ENCODE data around the gene MUC21. TPM values are rescaled to one million over a fixed set of nuclear protein-coding genes. Genes with fewer than 3 reads are reported as not detected.

MUC21 gene
- total RNA-seq, 1 experiment from 2014 or later = not detected

GRCh38 chr6:31037169-31037568 is 53.7 kb downstream of the MUC21 start:
- Histone ChIP-seq H3K36me3 (ENCODE audit: control insufficient read depth, insufficient read depth, low read length) (no peaks in the 10 kb centered on the region), H3K9me3 (no peaks in the 10 kb centered on the region), H3K4me3 (ENCODE audit: low read depth, low read length) (no peak overlapping the region), H3K27me3 (replicated peaks; ENCODE audit: control insufficient read depth, insufficient read depth, low read length) (no peaks in the 10 kb centered on the region), H3K4me1 (peaks cover 6% of the 10 kb centered on the region; the same call in 1 of the 2 replicates)
- no peak overlapping the region for H3K27ac Mint-ChIP-seq (ENCODE audit: unreplicated experiment)
- BruUV-seq (replicated peaks) = no TSS peak
- POLR2A ChIA-PET = interaction anchor here (0.6 kb wide), 1 partner anchor 666 kb away, joined by 3 read pairs; the partner anchor contains the start of gene ABHD16A
- no peak for DNase-seq
- no peaks in the 10 kb centered on the region for H3K36me3 Mint-ChIP-seq (ENCODE audit: insufficient read depth, unreplicated experiment)
- no peaks in the 10 kb centered on the region for H3K4me1 Mint-ChIP-seq (ENCODE audit: low read depth, unreplicated experiment)
- TF ChIP-seq CTCF (IDR thresholded peaks at IDR 0.05; ENCODE audit: insufficient read depth in 1 of 2, low read depth in 1 of 2, low read length in 1 of 2, severe bottlenecking in 1 of 2, unreplicated experiment in 1 of 2) = no peak
- H3K9me3 Mint-ChIP-seq (ENCODE audit: unreplicated experiment) = no peaks in the 10 kb centered on the region
- no peaks in the 10 kb centered on the region for H3K27me3 Mint-ChIP-seq (ENCODE audit: insufficient read depth, unreplicated experiment)
- no peak overlapping the region for H3K4me3 Mint-ChIP-seq (ENCODE audit: unreplicated experiment)
- CTCF ChIA-PET = no interaction called here
- intact Hi-C loops (cut with micrococcal nuclease; ENCODE audit: unreplicated experiment) = no loop called here

GRCh38 chr6:31037682-31038081 is 54.2 kb downstream of the MUC21 start:
- no peaks in the 10 kb centered on the region for H3K9me3 Mint-ChIP-seq (ENCODE audit: unreplicated experiment)
- no peak overlapping the region for H3K4me3 ChIP-seq (ENCODE audit: low read depth, low read length)
- H3K27me3 ChIP-seq (replicated peaks; ENCODE audit: control insufficient read depth, insufficient read depth, low read length) = no peaks in the 10 kb centered on the region
- BruUV-seq (replicated peaks) = no TSS peak
- H3K4me1 Mint-ChIP-seq (ENCODE audit: low read depth, unreplicated experiment) = no peaks in the 10 kb centered on the region
- CTCF ChIA-PET = no interaction called here
- H3K27me3 Mint-ChIP-seq (ENCODE audit: insufficient read depth, unreplicated experiment) = no peaks in the 10 kb centered on the region
- POLR2A ChIA-PET = no interaction called here
- no peak overlapping the region for H3K4me3 Mint-ChIP-seq (ENCODE audit: unreplicated experiment)
- no peak for TF ChIP-seq CTCF (IDR thresholded peaks at IDR 0.05; ENCODE audit: insufficient read depth in 1 of 2, low read depth in 1 of 2, low read length in 1 of 2, severe bottlenecking in 1 of 2, unreplicated experiment in 1 of 2)
- intact Hi-C loops (cut with micrococcal nuclease; ENCODE audit: unreplicated experiment) = no loop called here
- H3K36me3 Mint-ChIP-seq (ENCODE audit: insufficient read depth, unreplicated experiment) = no peaks in the 10 kb centered on the region
- H3K36me3 ChIP-seq (ENCODE audit: control insufficient read depth, insufficient read depth, low read length) = no peaks in the 10 kb centered on the region
- peaks cover 6% of the 10 kb centered on the region; the same call in 1 of the 2 replicates for H3K4me1 ChIP-seq
- no peak overlapping the region for H3K27ac Mint-ChIP-seq (ENCODE audit: unreplicated experiment)
- no peaks in the 10 kb centered on the region for H3K9me3 ChIP-seq
- DNase-seq = no peak

GRCh38 chr6:31038559-31038958 is 55.0 kb downstream of the MUC21 start:
- Histone ChIP-seq H3K4me3 (ENCODE audit: low read depth, low read length) (no peak overlapping the region), H3K27me3 (replicated peaks; ENCODE audit: control insufficient read depth, insufficient read depth, low read length) (no peaks in the 10 kb centered on the region), H3K9me3 (no peaks in the 10 kb centered on the region), H3K36me3 (ENCODE audit: control insufficient read depth, insufficient read depth, low read length) (no peaks in the 10 kb centered on the region), H3K4me1 (peaks cover 6% of the 10 kb centered on the region; the same call in 1 of the 2 replicates)
- DNase-seq = no peak
- TF ChIP-seq CTCF (IDR thresholded peaks at IDR 0.05; ENCODE audit: insufficient read depth in 1 of 2, low read depth in 1 of 2, low read length in 1 of 2, severe bottlenecking in 1 of 2, unreplicated experiment in 1 of 2) = no peak
- no peaks in the 10 kb centered on the region for H3K9me3 Mint-ChIP-seq (ENCODE audit: unreplicated experiment)
- intact Hi-C loops (cut with micrococcal nuclease; ENCODE audit: unreplicated experiment) = no loop called here
- BruUV-seq (replicated peaks) = no TSS peak
- H3K27ac Mint-ChIP-seq (ENCODE audit: unreplicated experiment) = no peak overlapping the region
- POLR2A ChIA-PET = no interaction called here
- CTCF ChIA-PET = no interaction called here
- H3K27me3 Mint-ChIP-seq (ENCODE audit: insufficient read depth, unreplicated experiment) = no peaks in the 10 kb centered on the region
- no peaks in the 10 kb centered on the region for H3K4me1 Mint-ChIP-seq (ENCODE audit: low read depth, unreplicated experiment)
- H3K4me3 Mint-ChIP-seq (ENCODE audit: unreplicated experiment) = no peak overlapping the region
- H3K36me3 Mint-ChIP-seq (ENCODE audit: insufficient read depth, unreplicated experiment) = no peaks in the 10 kb centered on the region

Other genes starting within 250 kb of the MUC21 start
- gene FLOT1, start 241.0 kb upstream of the MUC21 start, total RNA-seq (2022) = 101 and 113 TPM in 2 replicates
- gene IER3, start 239.2 kb upstream of the MUC21 start, total RNA-seq (2022) = 13.0 and 17.4 TPM in 2 replicates
- gene DDR1, start 99.2 kb upstream of the MUC21 start, total RNA-seq (2022) = 113 and 115 TPM in 2 replicates
- gene GTF2H4, start 75.5 kb upstream of the MUC21 start, total RNA-seq (2022) = 40.6 and 43.6 TPM in 2 replicates
- 32.1 and 37.5 TPM in 2 replicates for gene VARS2, start 69.5 kb upstream of the MUC21 start, total RNA-seq (2022)
- gene SFTA2, start 51.5 kb upstream of the MUC21 start, total RNA-seq (2022) = 6.6 and 9.6 TPM in 2 replicates
- gene MUCL3, start 42.7 kb upstream of the MUC21 start, total RNA-seq (2022) = 0.16 TPM in 1 of 2 replicates, not detected in the other
- gene MUC22, start 26.8 kb downstream of the MUC21 start, total RNA-seq (2022) = not detected in 2 replicates
- gene C6orf15, start 128.9 kb downstream of the MUC21 start, total RNA-seq (2022) = not detected in 2 replicates
- 0.75 and 0.88 TPM in 2 replicates for gene PSORS1C1, start 131.1 kb downstream of the MUC21 start, total RNA-seq (2022)
- not detected in 2 replicates for gene CDSN, start 136.7 kb downstream of the MUC21 start, total RNA-seq (2022)
- not detected in 2 replicates for gene PSORS1C2, start 155.3 kb downstream of the MUC21 start, total RNA-seq (2022)
- 37.7 and 43.2 TPM in 2 replicates for gene CCHCR1, start 174.1 kb downstream of the MUC21 start, total RNA-seq (2022)
- 19.3 and 20.3 TPM in 2 replicates for gene TCF19, start 174.9 kb downstream of the MUC21 start, total RNA-seq (2022)
- not detected in 2 replicates for gene POU5F1, start 187.0 kb downstream of the MUC21 start, total RNA-seq (2022)

Measured in Caco-2 (cell line).